GM21360 (cell line): ENCODE data around the gene FURIN.
"Not testable (repeated sequence)": the region's sequence is repeated elsewhere in the genome, so short reads cannot be mapped to it uniquely, and the experiment has no call there.

ENCODE experiments used
- ATAC-seq: cut with Tn5 transposase; IDR thresholded peaks from one replicate; pipeline ENCODE4 v1.9.1; 2021; ENCODE audit warnings: mild to moderate bottlenecking, moderate library complexity; ENCODE audit not compliant: unreplicated experiment

Gene FURIN

DNA sequence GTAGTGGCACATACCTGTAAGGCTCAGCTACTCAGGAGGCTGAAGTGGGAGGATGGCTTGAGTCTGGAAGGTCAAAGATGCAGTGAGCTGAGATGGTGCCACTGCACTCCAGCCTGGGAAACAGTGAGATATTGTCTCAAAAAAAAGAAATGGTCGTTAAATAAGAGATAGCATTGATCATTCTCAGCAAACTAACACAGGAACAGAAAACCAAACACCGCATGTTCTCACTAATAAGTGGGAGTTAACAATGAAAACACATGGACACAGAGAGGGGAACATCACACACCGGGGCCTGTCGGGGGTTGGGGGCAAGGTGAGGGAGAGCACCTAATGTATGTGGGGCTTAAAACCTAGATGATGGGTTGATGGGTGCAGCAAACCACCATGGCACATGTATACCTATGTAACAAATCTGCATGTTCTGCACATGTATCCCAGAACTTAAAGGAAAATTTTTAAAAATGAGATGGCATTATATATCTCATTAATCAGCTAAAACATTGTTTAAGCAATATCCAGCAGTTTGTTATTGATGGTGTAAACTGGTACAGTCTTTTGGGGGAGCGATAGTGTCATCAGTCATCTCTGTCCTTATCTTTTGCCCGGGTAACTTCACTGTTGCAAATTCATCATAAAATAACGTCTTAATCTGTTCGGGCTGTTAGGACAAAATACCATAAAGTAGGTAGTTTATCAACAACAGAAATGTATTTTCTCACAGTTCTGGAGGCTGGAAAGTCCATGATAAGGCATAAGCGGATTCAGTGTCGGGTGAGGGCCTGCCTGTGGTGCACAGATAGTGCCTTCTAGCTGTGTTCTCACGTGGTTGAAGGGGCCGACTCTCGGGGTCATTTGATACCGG lies 33.0 kb downstream of the FURIN start:
- ATAC-seq = no peak

DNA sequence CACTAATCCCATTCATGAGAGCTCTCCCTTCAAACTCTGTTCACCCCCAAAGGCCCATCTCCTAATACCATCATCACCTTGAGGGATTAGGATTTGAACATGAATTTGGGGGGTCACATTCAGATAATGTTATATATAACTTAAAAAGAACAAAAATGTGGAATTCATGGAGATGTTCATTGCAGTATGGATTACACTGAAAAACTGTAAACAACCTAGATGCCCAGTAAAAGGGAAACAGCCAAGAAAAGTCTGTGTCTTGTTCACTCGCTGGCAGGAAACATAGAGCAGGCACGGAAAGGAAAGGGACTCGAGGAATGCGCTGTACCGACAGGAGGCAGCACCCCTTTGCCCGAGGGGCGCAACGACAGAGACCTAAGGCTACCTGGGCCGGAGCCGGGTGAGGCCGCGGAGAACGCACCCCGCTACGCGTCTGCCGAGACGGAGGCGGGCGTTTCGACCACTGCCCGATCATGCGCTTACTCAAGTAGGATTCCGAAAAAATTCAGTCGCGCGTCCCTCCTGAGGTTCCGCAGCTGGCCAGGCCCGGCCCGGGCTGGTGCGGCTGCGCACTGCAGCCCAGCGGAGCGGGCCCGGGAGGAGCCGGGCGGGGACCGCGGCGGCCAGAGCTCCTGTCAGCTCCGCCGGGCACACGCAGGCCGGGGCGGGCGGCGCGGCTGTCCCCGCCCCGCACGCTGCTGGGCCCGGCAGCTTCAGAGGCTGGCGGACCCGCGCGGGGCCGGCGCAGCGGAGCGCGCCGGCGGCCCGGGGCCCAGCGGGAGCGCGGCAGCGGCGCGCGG lies 33.9 kb downstream of the FURIN start:
- ATAC-seq = peak; percentile 58

DNA sequence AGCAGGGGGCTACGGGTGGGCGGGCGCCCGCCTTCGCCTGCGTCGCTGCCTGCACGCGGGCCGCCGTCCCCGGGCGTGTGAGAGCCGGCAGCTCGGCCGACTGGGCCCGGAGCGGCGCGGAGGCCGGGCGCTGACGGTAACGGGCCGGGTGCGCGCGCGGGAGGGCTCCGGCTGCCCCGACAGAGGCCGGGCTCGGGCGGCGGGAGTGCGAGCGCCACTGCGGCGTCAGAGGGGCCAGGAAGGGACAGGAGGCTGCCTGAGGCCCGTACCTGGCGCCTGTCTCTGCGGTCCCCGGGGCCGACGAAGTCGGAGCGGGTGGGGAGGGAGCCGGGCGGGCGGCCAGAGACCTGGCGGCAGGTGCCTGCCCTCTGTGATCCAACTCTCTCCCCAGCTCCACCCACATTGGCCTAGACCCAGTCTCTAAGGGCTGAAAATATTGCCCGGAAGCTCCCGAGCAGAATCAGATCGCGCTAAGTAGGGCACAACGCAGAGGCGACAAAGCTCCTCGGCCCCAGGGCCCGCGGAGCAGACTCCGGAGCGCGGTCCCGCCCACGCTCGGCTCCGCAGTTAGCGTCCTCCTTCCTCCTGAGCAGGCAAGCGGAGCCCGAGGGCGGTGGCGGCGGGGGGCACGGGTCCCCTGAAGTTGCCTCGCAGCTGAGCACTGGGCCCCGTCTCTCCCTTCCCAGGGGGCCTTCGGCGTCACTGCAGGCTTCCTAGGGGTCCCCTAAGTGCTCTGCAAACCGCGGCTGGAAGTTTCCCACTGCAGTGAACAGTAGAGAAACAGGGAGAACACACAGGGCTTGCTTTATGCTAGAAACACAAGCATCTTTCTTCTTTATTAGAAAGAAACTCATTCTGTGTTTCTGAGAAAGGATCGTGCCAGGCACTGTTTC lies 34.7 kb downstream of the FURIN start, which contains the start of gene MAN2A2:
Gene MAN2A2, plus strand, starts transcription at position 463 of the 893 bp plus-strand sequence. CDS start 906 bp downstream, outside the sequence.
- ATAC-seq = peak; percentile 61

DNA sequence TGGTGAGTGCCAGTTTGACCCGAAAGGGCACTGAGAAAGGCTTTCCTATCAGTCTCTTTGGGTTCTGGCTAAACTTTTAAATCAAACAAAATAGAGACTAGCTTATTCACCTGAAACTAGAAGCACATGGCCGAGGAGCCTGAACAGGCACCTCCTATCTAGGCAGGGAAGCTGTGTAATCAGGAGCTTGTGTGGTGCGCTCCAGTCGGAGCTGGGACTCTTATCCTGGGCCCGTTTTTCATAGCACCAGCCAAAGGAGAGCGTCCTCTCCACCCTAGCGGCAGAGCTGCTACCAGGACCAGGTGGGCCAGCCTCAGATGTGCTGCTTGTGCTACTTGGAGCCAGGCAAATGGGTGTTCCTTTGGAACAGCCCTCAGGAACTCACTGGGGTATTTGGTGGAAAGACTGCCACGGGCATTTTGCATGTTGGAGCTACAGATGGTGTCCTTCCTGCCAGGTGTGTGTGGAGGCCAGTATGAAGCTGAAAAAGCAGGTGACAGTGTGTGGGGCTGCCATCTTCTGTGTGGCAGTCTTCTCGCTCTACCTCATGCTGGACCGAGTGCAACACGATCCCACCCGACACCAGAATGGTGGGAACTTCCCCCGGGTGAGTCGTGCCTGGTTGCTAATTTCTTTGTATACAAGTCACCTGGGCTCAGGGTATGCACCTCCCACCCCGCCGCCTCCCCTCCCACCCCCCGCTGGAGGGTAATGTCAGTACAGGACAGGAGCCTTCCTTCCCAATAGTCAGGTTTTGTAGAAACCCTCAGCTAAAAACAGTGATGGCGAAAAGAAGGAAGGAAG lies 35.5 kb downstream of the FURIN start:
- no peak for ATAC-seq

DNA sequence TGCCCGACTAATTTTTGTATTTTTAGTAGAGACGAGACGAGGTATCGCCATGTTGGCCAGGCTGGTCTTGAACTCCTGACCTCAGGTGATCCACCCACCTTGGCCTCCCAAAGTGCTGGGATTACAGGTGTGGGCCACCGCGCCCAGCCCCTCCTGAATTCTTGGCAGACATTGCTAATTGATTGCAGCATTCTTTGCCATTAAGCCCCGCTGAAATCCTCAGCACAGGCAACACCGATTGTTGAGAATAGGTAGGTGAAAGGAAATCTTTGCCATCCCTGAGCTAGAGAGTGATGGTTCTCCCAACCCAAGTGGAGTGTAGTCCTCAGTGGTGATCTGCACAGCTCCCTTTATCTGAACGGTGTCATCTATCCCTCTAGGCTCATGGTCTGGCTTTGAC lies 36.4 kb downstream of the FURIN start:
- no peak for ATAC-seq

DNA sequence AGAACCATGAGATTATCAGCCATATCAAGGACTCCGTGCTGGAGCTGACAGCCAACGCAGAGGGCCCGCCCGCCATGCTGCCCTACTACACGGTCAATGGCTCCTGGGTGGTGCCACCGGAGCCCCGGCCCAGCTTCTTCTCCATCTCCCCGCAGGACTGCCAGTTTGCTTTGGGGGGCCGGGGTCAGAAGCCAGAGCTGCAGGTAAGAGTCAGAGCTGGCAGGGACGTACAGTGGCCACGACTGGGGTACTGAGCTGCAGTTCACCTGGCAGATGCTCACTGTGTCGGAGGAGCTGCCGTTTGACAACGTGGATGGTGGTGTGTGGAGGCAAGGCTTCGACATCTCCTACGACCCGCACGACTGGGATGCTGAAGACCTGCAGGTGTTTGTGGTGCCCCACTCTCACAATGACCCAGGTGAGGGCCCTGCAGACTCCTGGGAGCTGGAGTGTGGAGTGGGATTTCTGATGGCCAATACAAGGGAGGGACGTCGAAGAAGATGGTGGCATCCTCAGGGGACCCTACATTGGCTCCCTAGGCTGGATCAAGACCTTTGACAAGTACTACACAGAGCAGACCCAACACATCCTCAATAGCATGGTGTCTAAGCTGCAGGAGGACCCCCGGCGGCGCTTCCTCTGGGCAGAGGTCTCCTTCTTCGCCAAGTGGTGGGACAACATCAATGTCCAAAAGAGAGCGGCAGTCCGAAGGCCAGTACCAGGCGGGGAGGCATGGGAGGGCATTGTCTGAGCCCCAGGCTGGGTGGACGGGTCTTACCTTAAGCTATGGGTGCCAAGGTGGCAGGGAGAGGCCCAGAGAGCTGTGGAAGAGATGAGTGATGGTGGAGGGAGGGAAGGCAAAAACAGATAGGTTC lies 37.2 kb downstream of the FURIN start:
- ATAC-seq = no peak

DNA sequence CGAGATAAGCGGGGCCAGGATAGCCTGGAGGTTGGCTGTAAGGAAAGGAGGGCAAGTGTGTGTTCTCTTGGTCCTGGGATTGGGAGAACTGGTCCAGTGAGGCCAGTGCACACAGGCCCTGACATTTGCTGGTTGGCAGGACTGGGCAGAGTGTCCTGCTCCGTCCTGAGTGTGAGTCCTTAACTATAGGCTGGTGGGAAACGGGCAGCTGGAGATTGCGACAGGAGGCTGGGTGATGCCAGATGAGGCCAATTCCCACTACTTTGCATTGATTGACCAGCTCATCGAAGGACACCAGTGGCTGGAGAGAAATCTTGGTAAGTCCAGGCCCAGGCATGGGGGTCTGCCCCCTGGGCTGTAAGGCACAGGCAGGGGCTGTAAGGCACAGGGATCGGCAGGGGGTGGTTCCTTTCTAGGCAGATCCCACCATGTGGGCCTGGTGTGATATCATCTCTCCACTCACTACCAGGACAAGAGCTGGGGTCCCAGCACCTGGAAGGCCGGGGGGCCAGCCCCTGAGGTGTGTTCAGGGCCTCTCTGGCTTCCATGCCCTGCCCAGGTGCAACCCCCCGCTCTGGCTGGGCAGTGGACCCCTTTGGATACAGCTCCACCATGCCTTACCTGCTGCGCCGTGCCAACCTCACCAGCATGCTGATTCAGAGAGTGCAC lies 37.9 kb downstream of the FURIN start:
- ATAC-seq = no peak

DNA sequence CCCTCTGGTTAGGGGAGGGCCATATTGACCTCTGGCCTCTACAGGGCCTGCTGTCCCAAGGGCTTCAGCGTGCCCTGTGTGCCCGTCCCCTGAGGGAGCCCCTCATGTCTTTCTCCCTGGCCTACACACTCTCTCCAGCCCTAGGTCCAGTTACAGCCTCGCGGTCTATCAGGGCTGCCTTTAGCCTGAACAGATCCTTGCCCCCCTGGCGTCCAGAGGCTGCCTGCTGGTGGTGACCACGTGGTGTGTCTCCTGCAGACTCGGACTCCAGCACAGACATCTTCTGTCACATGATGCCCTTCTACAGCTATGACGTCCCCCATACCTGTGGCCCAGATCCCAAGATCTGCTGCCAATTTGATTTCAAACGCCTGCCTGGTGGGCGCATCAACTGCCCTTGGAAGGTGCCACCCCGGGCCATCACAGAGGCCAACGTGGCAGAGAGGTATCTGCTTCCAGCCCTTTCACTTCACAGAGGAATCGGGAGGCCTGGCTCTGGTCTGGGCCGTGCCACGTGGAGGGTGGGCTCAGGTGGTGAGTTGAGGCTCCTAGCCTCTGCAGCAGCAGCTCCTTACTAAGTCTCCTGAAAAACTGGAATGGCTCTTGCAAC lies 38.8 kb downstream of the FURIN start:
- ATAC-seq = no peak

DNA sequence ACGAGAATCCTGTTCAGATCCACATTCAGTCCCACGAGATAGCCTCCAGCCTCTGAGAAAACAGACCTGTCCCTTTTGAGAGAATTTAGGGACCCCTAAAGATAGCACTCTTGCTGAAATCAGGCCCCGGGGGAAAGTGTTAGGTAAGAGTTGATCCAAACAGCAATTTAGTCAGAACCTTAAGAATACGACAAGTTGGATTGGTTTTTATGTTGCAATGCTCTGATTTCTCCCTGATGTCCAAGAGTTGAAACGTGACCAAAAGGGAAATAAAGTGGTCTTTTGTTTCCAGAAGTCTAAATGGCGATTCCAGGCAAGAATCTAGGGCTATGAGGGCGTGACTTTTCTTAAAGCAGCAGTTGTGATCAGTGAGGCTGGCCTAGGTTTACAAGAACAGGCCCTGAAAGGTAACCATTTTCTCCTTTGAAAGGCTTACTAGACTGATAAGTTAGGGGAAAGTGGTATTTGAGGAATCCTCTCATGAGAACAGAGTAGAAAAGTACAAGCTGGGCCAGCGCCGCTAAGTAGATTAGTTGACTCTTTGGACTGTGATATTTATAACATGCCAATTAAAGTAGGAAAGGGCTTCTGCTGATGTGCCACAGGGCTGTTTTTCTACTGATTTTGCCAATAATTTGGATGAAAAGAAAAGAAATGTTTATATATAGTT lies 39.6 kb downstream of the FURIN start:
- ATAC-seq = no peak

DNA sequence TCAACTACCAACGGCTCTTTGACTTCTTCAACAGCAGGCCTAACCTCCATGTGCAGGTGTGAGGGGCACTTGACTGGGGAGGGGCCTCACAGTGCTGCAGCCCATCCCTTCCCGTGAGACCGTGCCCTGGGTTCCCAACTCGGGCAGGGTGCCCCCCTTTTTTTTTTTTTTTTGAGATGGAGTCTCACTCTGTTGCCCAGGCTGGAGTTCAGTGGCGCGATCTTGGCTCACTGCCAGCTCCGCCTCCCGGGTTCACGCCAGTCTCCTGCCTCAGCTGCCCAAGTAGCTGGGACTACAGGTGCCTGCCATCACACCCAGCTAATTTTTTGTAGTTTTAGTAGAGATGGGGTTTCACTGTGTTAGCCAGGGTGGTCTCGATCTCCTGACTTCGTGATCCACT lies 41.1 kb downstream of the FURIN start:
- ATAC-seq = not testable (repeated sequence)

DNA sequence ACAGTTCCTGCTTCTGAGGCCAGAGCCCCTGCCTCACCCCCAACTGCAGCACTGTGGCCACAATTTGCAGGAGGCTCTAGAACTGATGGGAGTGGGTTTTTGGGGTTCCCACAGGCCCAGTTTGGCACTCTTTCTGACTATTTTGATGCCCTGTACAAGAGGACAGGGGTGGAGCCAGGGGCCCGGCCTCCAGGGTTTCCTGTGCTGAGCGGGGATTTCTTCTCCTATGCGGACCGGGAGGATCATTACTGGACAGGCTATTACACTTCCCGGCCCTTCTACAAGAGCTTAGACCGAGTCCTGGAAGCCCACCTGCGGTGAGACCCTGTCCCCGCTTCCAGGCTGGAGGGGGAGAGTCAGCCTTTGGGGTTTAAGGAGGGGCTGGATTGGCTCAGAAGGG lies 41.6 kb downstream of the FURIN start:
- no peak for ATAC-seq

DNA sequence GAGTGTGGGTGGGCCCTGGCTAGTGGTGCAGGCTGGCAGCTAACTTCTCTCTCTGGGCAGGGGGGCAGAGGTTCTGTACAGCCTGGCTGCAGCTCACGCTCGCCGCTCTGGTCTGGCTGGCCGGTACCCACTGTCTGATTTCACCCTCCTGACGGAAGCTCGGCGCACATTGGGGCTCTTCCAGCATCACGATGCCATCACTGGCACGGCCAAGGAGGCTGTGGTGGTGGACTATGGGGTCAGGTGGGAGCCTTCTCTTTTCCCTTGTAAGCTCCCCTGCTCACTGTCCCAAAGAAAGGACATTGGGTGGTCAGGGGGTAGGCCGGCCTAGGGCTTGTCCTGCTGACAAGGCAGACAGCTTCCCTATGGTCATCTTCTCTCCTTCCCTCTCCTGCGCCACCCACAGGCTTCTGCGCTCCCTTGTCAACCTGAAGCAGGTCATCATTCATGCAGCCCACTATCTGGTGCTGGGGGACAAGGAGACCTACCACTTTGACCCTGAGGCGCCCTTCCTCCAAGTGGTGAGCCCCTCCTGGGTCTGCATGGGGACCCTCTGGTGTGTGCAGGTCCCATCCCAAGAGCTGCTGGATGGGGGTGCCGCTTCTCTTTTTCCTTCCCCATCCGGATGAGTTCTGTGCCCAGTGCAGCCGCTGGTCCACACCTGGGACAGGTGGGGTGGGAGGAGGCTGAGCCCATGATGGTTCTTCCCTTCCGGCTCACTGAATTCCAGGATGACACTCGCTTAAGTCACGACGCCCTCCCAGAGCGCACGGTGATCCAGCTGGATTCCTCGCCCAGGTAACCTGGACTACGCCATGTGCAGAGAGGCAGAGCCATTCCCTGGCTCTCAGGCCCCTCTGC lies 42.3 kb downstream of the FURIN start:
- no peak for ATAC-seq

DNA sequence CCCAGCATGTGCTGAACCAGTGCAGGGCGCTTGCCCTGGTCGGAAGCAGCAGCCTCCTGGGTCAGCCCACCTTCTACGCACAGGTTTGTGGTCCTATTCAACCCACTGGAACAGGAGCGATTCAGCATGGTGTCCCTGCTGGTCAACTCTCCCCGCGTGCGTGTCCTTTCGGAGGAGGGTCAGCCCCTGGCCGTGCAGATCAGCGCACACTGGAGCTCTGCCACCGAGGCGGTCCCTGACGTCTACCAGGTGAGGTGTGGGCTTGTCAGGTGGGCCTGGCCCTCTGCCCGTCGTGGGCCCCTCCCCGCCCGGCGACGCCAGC lies 42.9 kb downstream of the FURIN start:
- no peak for ATAC-seq

DNA sequence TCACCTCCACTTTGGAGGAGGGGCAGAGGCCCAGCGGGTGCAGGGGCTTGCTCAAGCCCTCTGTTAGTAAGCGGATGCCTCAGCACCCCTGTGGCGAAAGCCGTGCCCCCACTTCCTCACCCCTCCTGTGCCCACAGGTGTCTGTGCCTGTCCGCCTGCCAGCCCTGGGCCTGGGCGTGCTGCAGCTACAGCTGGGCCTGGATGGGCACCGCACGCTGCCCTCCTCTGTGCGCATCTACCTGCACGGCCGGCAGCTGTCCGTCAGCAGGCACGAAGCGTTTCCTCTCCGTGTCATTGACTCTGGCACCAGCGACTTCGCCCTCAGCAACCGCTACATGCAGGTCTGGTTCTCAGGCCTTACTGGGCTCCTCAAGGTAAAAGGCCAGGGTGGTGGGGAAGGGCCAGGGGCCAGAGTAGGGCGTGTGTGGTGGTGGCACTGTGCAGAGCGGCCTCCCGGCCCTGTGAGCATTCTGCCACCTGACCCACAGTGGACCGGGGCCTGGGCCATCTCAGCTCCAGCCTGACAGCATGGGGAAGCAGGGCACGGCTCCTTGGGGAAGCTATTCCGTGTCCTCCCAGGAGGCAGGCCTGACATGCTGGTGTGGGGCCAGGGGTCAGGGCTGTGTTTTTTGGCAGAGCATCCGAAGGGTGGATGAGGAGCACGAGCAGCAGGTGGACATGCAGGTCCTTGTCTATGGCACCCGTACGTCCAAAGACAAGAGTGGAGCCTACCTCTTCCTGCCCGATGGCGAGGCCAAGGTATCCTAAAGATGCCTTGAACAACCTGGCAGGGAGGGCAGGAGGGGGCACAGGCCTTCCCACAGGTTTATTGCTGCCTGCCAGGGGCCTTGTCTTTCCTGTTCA lies 43.8 kb downstream of the FURIN start:
- ATAC-seq = no peak

DNA sequence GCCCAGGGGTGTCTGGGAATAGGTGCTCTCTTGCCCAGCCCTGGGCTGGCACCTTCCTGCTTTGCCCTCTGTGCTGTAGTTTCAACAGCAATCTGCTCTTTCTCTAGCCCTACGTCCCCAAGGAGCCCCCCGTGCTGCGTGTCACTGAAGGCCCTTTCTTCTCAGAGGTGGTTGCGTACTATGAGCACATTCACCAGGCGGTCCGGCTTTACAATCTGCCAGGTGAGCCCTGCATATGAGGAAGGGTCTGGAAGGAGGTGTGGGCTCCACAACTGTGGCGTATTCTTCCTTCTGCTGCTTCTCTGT lies 44.3 kb downstream of the FURIN start:
- no peak for ATAC-seq

DNA sequence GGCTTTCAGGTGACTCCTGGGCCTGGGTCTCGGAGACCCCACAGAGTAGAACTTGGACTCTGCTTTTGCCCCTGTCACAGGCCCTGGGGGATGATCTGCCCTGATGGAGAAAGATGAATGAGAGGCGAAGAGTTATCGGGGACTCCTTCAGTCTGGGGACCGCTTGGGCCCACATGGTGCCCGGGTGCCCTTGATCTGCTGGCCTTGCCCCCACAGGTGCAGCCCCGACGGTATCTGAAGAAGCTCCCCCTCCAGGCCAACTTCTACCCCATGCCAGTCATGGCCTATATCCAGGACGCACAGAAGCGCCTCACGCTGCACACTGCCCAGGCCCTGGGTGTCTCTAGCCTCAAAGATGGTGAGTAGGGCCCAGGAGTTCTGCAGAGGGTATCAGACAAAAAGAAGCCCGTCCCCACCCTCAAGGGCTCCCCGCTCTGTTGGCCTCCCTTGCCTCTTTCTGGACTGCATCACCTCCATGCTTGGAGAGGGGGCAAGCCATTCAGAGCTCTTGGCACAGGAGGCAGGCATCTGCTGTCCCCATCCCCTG lies 45.1 kb downstream of the FURIN start:
- no peak for ATAC-seq
